Measurements from ENCODE around the gene TLE6. TPM values are rescaled to one million over a fixed set of nuclear protein-coding genes. Genes with fewer than 3 reads are reported as not detected.

TLE6 gene
- total and polyA plus RNA-seq, 9 donors: 0.41 to 1.2 (median 0.79) TPM

- H3K27ac ChIP-seq: no peak overlapping the region
- H3K27me3 ChIP-seq: no peaks in the 10 kb centered on the region
- no peak for DNase-seq
- no peaks in the 10 kb centered on the region for H3K9me3 ChIP-seq
- H3K4me1 ChIP-seq (ENCODE audit: insufficient read depth): no peaks in the 10 kb centered on the region
- WGBS, 3 donors: 79 to 84% (median 81%) methylated on average over 13 of the region's 13 CpGs
- TF ChIP-seq EP300 (IDR thresholded peaks at IDR 0.05) (no peak), POLR2A (IDR thresholded peaks at IDR 0.05) (no peak), CTCF (IDR thresholded peaks at IDR 0.05) (no peak)
- no peaks in the 10 kb centered on the region for H3K36me3 ChIP-seq
- intact Hi-C loops (cut with DNase I): no loop called here
- H3K4me3 ChIP-seq: no peak overlapping the region
Observed at GRCh38 chr19:2997720-2998119, 20.4 kb downstream of the TLE6 start.

GRCh38 chr19:2998642-2999041 lies 21.3 kb downstream of the TLE6 start:
- DNase-seq: no peak
- no peak for TF ChIP-seq CTCF (IDR thresholded peaks at IDR 0.05)
- TF ChIP-seq POLR2A (IDR thresholded peaks at IDR 0.05): no peak
- TF ChIP-seq EP300 (IDR thresholded peaks at IDR 0.05): no peak
- Histone ChIP-seq H3K9me3 (no peaks in the 10 kb centered on the region), H3K36me3 (no peaks in the 10 kb centered on the region), H3K4me1 (ENCODE audit: insufficient read depth) (no peaks in the 10 kb centered on the region), H3K4me3 (no peak overlapping the region), H3K27ac (no peak overlapping the region), H3K27me3 (no peaks in the 10 kb centered on the region)
- WGBS, 3 donors: 94 to 98% (median 98%) methylated on average over 11 of the region's 11 CpGs
- intact Hi-C loops (cut with DNase I): no loop called here

GRCh38 chr19:3001235-3001800 lies 24.0 kb downstream of the TLE6 start:
- Histone ChIP-seq H3K4me3 (no peak overlapping the region), H3K9me3 (no peaks in the 10 kb centered on the region), H3K36me3 (no peaks in the 10 kb centered on the region), H3K27me3 (no peaks in the 10 kb centered on the region), H3K27ac (no peak overlapping the region), H3K4me1 (ENCODE audit: insufficient read depth) (no peaks in the 10 kb centered on the region)
- no peak for DNase-seq
- intact Hi-C loops (cut with DNase I): no loop called here
- TF ChIP-seq POLR2A (IDR thresholded peaks at IDR 0.05) (no peak), CTCF (IDR thresholded peaks at IDR 0.05) (no peak), EP300 (IDR thresholded peaks at IDR 0.05) (no peak)
- WGBS, 3 donors: 93 to 96% (median 95%) methylated on average over 6 of the region's 6 CpGs

GRCh38 chr19:3003046-3003445 lies 25.7 kb downstream of the TLE6 start:
- no peaks in the 10 kb centered on the region for H3K4me1 ChIP-seq (ENCODE audit: insufficient read depth)
- no peak overlapping the region for H3K27ac ChIP-seq
- no peaks in the 10 kb centered on the region for H3K36me3 ChIP-seq
- intact Hi-C loops (cut with DNase I): no loop called here
- no peak for TF ChIP-seq CTCF (IDR thresholded peaks at IDR 0.05)
- DNase-seq: no peak
- no peak overlapping the region for H3K4me3 ChIP-seq
- 83 to 91% (median 89%) methylated on average over 7 of the region's 7 CpGs for WGBS, 3 donors
- H3K27me3 ChIP-seq: no peaks in the 10 kb centered on the region
- no peaks in the 10 kb centered on the region for H3K9me3 ChIP-seq

Data from ovary (tissue), 9 donors.